Endodermal cell (in vitro differentiated cells): Measurements from ENCODE around the gene RANBP1. TPM values are rescaled to one million over a fixed set of nuclear protein-coding genes. Genes with fewer than 3 reads are reported as not detected.

Source experiments
- DNase-seq: peaks from one replicate; pipeline ENCODE4 v3.0.0-alpha.2; 2017
- H3K27ac ChIP-seq: 2 replicates; pipeline ENCODE4 v1.5.1; 2013; ENCODE audit warnings: mild to moderate bottlenecking, low read depth, low read length, moderate library complexity
- H3K27me3 ChIP-seq: 2 replicates; pipeline ENCODE4 v1.6.1; 2013; ENCODE audit warnings: mild to moderate bottlenecking, low read length, moderate library complexity; ENCODE audit not compliant: insufficient read depth, control insufficient read depth, poor library complexity, severe bottlenecking
- H3K36me3 ChIP-seq: 2 replicates; pipeline ENCODE4 v1.7.0; 2013; ENCODE audit warnings: mild to moderate bottlenecking, low read length, moderate library complexity; ENCODE audit not compliant: control insufficient read depth, insufficient read depth
- H3K4me1 ChIP-seq: one replicate; pipeline ENCODE4 v1.7.0; 2013; ENCODE audit warnings: low read length; ENCODE audit not compliant: control insufficient read depth, insufficient read depth
- H3K4me3 ChIP-seq: 2 replicates; pipeline ENCODE4 v1.5.1; 2013; ENCODE audit warnings: mild to moderate bottlenecking, low read length, moderate library complexity
- H3K9ac ChIP-seq: 2 replicates; pipeline ENCODE4 v1.6.1; 2013; ENCODE audit warnings: mild to moderate bottlenecking, low read length, moderate library complexity; ENCODE audit not compliant: poor library complexity, severe bottlenecking; ENCODE audit errors: extremely low read depth
- H3K9me3 ChIP-seq: 2 replicates; pipeline ENCODE4 v1.6.1; 2013; ENCODE audit warnings: mild to moderate bottlenecking, low read length, moderate library complexity; ENCODE audit not compliant: control insufficient read depth
- H3K27ac Mint-ChIP-seq: 2 replicates; pipeline ENCODE4 v1.8.0; 2020; ENCODE audit warnings: mixed read lengths
- H3K27me3 Mint-ChIP-seq: 2 replicates; pipeline ENCODE4 v1.8.0; 2021; ENCODE audit warnings: mild to moderate bottlenecking, mixed read lengths; ENCODE audit not compliant: insufficient read depth
- H3K36me3 Mint-ChIP-seq: 2 replicates; pipeline ENCODE4 v1.8.0; 2020; ENCODE audit warnings: low read depth, mixed read lengths
- H3K4me1 Mint-ChIP-seq: 2 replicates; pipeline ENCODE4 v1.8.0; 2020; ENCODE audit warnings: mixed read lengths
- H3K4me3 Mint-ChIP-seq: 2 replicates; pipeline ENCODE4 v1.8.0; 2020; ENCODE audit warnings: mild to moderate bottlenecking, moderate library complexity, mixed read lengths
- H3K9me3 Mint-ChIP-seq: 2 replicates; pipeline ENCODE4 v1.8.0; 2020; ENCODE audit warnings: mild to moderate bottlenecking, mixed read lengths
- CTCF ChIP-seq: fragments of 200-600 bp; sonication (generic); conservative IDR thresholded peaks from 2 replicates; pipeline ENCODE4 v1.5.0; 2021; ENCODE audit warnings: antibody characterized with exemption, mild to moderate bottlenecking
- WGBS, 2 experiments: methylation state at CpG; one replicate each; pipeline versions ENCODE4 v1.1.5 to v1.1.7; 2013; ENCODE audit warnings: missing lambda C conversion rate in 2 of 2, mixed read lengths in 1 of 2; ENCODE audit not compliant: insufficient coverage in 1 of 2, insufficient read length in 1 of 2; 5-methylcytosine and 5-hydroxymethylcytosine counted together
- total RNA-seq, 2 donors: library from RNA; stranded (reverse); fragmentation: NEBNext Ultra II Directional in 1 of 2; extraction: Animal tissue kit (Norgen Biotek cat#: 25700) in 1 of 2; gene quantifications; 2 replicates in 1 of 2; 3 replicates in 1 of 2; pipeline ENCODE4 v1.2.1, GENCODE V29; 2021

RANBP1 gene
- total RNA-seq, 2 donors from 2014 or later, result 320 to 415 TPM

GRCh38 chr22:20128619-20128901 lies 12.7 kb downstream of the RANBP1 start:
- H3K27ac Mint-ChIP-seq, result peak overlapping the region; percentile 39
- DNase-seq, result no peak
- H3K9me3 ChIP-seq, result no peaks in the 10 kb centered on the region
- H3K27ac ChIP-seq, result no peak overlapping the region
- 87 to 93% methylated on average over 2 of the region's 2 CpGs for WGBS, 2 experiments
- peaks cover 49% of the 10 kb centered on the region for H3K36me3 ChIP-seq
- H3K27me3 Mint-ChIP-seq, result no peaks in the 10 kb centered on the region
- H3K9me3 Mint-ChIP-seq, result no peaks in the 10 kb centered on the region
- no peak for TF ChIP-seq CTCF
- H3K27me3 ChIP-seq, result no peaks in the 10 kb centered on the region
- H3K4me1 ChIP-seq, result no peaks in the 10 kb centered on the region
- H3K4me3 Mint-ChIP-seq, result no peak overlapping the region
- H3K9ac ChIP-seq, result no peak overlapping the region
- no peaks in the 10 kb centered on the region for H3K4me1 Mint-ChIP-seq
- no peak overlapping the region for H3K4me3 ChIP-seq
- peaks cover 34% of the 10 kb centered on the region for H3K36me3 Mint-ChIP-seq

- H3K27ac ChIP-seq, result no peak overlapping the region
- H3K36me3 Mint-ChIP-seq, result peaks cover 30% of the 10 kb centered on the region
- peak; percentile 74 for TF ChIP-seq CTCF
- no peak overlapping the region for H3K9ac ChIP-seq
- no peaks in the 10 kb centered on the region for H3K9me3 ChIP-seq
- DNase-seq, result peak; percentile 86
- WGBS, 2 experiments, result 69 to 80% methylated on average over 11 to 18 of the region's 18 CpGs
- H3K4me3 Mint-ChIP-seq, result no peak overlapping the region
- no peaks in the 10 kb centered on the region for H3K4me1 ChIP-seq
- no peak overlapping the region for H3K4me3 ChIP-seq
- H3K36me3 ChIP-seq, result peaks cover 44% of the 10 kb centered on the region
- peak overlapping the region; percentile 39 for H3K27ac Mint-ChIP-seq
- H3K9me3 Mint-ChIP-seq, result no peaks in the 10 kb centered on the region
- no peaks in the 10 kb centered on the region for H3K4me1 Mint-ChIP-seq
- no peaks in the 10 kb centered on the region for H3K27me3 ChIP-seq
- no peaks in the 10 kb centered on the region for H3K27me3 Mint-ChIP-seq
Observed at GRCh38 chr22:20128902-20129746, 13.2 kb downstream of the RANBP1 start.

- DNase-seq, result no peak
- Mint-ChIP-seq H3K27ac (no peak overlapping the region), H3K36me3 (peaks cover 30% of the 10 kb centered on the region), H3K4me3 (no peak overlapping the region), H3K9me3 (no peaks in the 10 kb centered on the region), H3K4me1 (no peaks in the 10 kb centered on the region), H3K27me3 (no peaks in the 10 kb centered on the region)
- no peak overlapping the region for H3K4me3 ChIP-seq
- no peak overlapping the region for H3K27ac ChIP-seq
- no peak for TF ChIP-seq CTCF
- no peak overlapping the region for H3K9ac ChIP-seq
- H3K4me1 ChIP-seq, result no peaks in the 10 kb centered on the region
- no peaks in the 10 kb centered on the region for H3K9me3 ChIP-seq
- peaks cover 40% of the 10 kb centered on the region for H3K36me3 ChIP-seq
- no peaks in the 10 kb centered on the region for H3K27me3 ChIP-seq
- 83 to 93% methylated on average over 1 to 3 of the region's 3 CpGs for WGBS, 2 experiments
Observed at GRCh38 chr22:20129747-20130014, 13.8 kb downstream of the RANBP1 start.
